GM18508 (cell line): ENCODE results near the gene SARS2.
"Not testable (repeated sequence)": the region's sequence is repeated elsewhere in the genome, so short reads cannot be mapped to it uniquely, and the experiment has no call there.

ENCODE experiments used
- ATAC-seq: cut with Tn5 transposase; IDR thresholded peaks from one replicate; pipeline ENCODE4 v1.9.1; 2021; ENCODE audit warnings: moderate number of reproducible peaks; ENCODE audit not compliant: insufficient read depth, unreplicated experiment

The SARS2 gene

GRCh38 chr19:38929929-38930775, at the start of gene SARS2:
Gene SARS2, minus strand, starts transcription at chr19:38930763. Its CDS starts 27 bp downstream, at chr19:38930736.
- ATAC-seq: peak; percentile 55

GRCh38 chr19:38979812-38980211, 49.2 kb upstream of the SARS2 start:
- no peak for ATAC-seq

- no peak for ATAC-seq
These were observed 47.7 kb upstream of the SARS2 start for GRCh38 chr19:38978326-38978689.

- ATAC-seq: peak; percentile 72
These were observed 47.1 kb upstream of the SARS2 start for GRCh38 chr19:38977445-38978325.

- no peak for ATAC-seq
These were observed 45.3 kb upstream of the SARS2 start for GRCh38 chr19:38975861-38976271.

GRCh38 chr19:38975214-38975860, 44.8 kb upstream of the SARS2 start, which contains the start of gene FBXO17:
Gene FBXO17, minus strand, starts transcription at chr19:38975742. Its CDS starts 25,423 bp downstream, at chr19:38950319.
- ATAC-seq: no peak

- no peak for ATAC-seq
These were observed 44.2 kb upstream of the SARS2 start for GRCh38 chr19:38974624-38975213.

GRCh38 chr19:38971672-38972071, 41.1 kb upstream of the SARS2 start:
- ATAC-seq: no peak

GRCh38 chr19:38970664-38971532, 40.3 kb upstream of the SARS2 start:
- ATAC-seq: no peak

- ATAC-seq: not testable (repeated sequence)
These were observed 35.6 kb upstream of the SARS2 start for GRCh38 chr19:38966149-38966548.

- no peak for ATAC-seq
These were observed 34.2 kb upstream of the SARS2 start for GRCh38 chr19:38964738-38965137.

GRCh38 chr19:38959618-38960017, 29.1 kb upstream of the SARS2 start:
- no peak for ATAC-seq

GRCh38 chr19:38958301-38958700, 27.7 kb upstream of the SARS2 start:
- ATAC-seq: no peak

- no peak for ATAC-seq
These were observed 25.7 kb upstream of the SARS2 start for GRCh38 chr19:38956264-38956663.

GRCh38 chr19:38953677-38954076, 23.1 kb upstream of the SARS2 start:
- no peak for ATAC-seq

GRCh38 chr19:38952395-38953165, 22.0 kb upstream of the SARS2 start:
- ATAC-seq: no peak

GRCh38 chr19:38951187-38951586, 20.6 kb upstream of the SARS2 start:
- no peak for ATAC-seq

GRCh38 chr19:38949580-38950367, 19.2 kb upstream of the SARS2 start:
- no peak for ATAC-seq
